Prostate gland (tissue), 2 donors: Measurements from ENCODE around the gene TMCO4. TPM values are rescaled to one million over a fixed set of nuclear protein-coding genes. Genes with fewer than 3 reads are reported as not detected.

Source experiments
- DNase-seq: peaks from one replicate; pipeline ENCODE4 v3.0.0-alpha.2; 2019; ENCODE audit warnings: low spot score
- H3K27ac ChIP-seq, 2 donors: fragments of 200-600 bp; sonication (generic); 2 replicates each; pipeline ENCODE4 v1.5.1; 2017 to 2019
- H3K27me3 ChIP-seq: fragments of 200-600 bp; sonication (generic); replicated peaks from 2 replicates; pipeline ENCODE4 v1.5.1; 2019; ENCODE audit not compliant: insufficient read depth
- H3K36me3 ChIP-seq, 2 donors: fragments of 200-600 bp; sonication (generic); 1 replicate in 1 of 2; 2 replicates in 1 of 2; pipeline versions ENCODE4 v1.5.1 to v1.8.1; 2017 to 2019
- H3K4me1 ChIP-seq: fragments of 200-600 bp; sonication (generic); replicated peaks from 2 replicates; pipeline ENCODE4 v1.5.1; 2019
- H3K4me3 ChIP-seq, 2 donors: fragments of 200-600 bp; sonication (generic); 2 replicates each; pipeline ENCODE4 v1.5.1; 2017 to 2019
- H3K9me3 ChIP-seq: fragments of 200-600 bp; sonication (generic); 2 replicates; pipeline ENCODE4 v1.5.1; 2017
- CTCF ChIP-seq, 4 experiments: fragments of 200-600 bp in 2 of 4; fragments of 450-650 bp in 2 of 4; sonication (generic) in 2 of 4; IDR thresholded peaks; 1 replicate in 3 of 4; 2 replicates in 1 of 4; pipeline ENCODE4 v1.5.1; 2016 to 2019; ENCODE audit warnings: antibody characterized with exemption in 4 of 4, mild to moderate bottlenecking in 2 of 4, moderate library complexity in 2 of 4
- POLR2A ChIP-seq: fragments of 450-650 bp; IDR thresholded peaks from one replicate; pipeline ENCODE4 v1.6.1; 2016; ENCODE audit warnings: antibody characterized with exemption, mild to moderate bottlenecking
- POLR2AphosphoS5 ChIP-seq: sonication (generic); formaldehyde crosslinking; IDR thresholded peaks from one replicate; pipeline ENCODE4 v1.6.1; 2017; ENCODE audit warnings: antibody characterized with exemption
- WGBS: methylation state at CpG from one replicate; pipeline ENCODE4 v1.1.5; 2018; 5-methylcytosine and 5-hydroxymethylcytosine counted together
- intact Hi-C: fragments of 100-400 bp; cut with DNase I; formaldehyde crosslinking; loops from one replicate; pipeline ENCODE4 v1.14.2; 2022
- total RNA-seq, 2 donors: library from RNA; depleted of rRNA; stranded (reverse); fragments of >200 nt; gene quantifications; one replicate each; pipeline ENCODE4 v1.1.0, GENCODE V29; 2016

Gene TMCO4
- total RNA-seq, 2 donors from 2014 or later: 60.5 to 89.9 TPM

- no peaks in the 10 kb centered on the region for H3K27me3 ChIP-seq
- DNase-seq: no peak
- 40% methylated on average over 10 of the region's 10 CpGs for WGBS
- H3K4me1 ChIP-seq: no peaks in the 10 kb centered on the region
- intact Hi-C loops: loop anchor here (10.0 kb wide), 2 partner anchors 149 to 449 kb away; partner anchors contain the start of genes OTUD3, PLA2G2C and UBXN10
- TF ChIP-seq POLR2AphosphoS5: peak; percentile 54
- no peak for TF ChIP-seq POLR2A
- no peaks in the 10 kb centered on the region for H3K9me3 ChIP-seq
- no peaks in the 10 kb centered on the region for H3K36me3 ChIP-seq
- H3K4me3 ChIP-seq: no peak overlapping the region
- H3K27ac ChIP-seq: peak overlapping the region; percentile 31 to 34
Observed at GRCh38 chr1:19735440-19736127, 64.1 kb downstream of the TMCO4 start.

GRCh38 chr1:19734472-19734999 lies 65.2 kb downstream of the TMCO4 start:
- H3K9me3 ChIP-seq: no peaks in the 10 kb centered on the region
- no peaks in the 10 kb centered on the region for H3K27me3 ChIP-seq
- H3K36me3 ChIP-seq: no peaks in the 10 kb centered on the region
- no peaks in the 10 kb centered on the region for H3K4me1 ChIP-seq
- TF ChIP-seq POLR2AphosphoS5 (no peak), POLR2A (no peak), CTCF (IDR thresholded peaks at IDR 0.05) (no peak)
- DNase-seq: no peak
- intact Hi-C loops: loop anchor here (10.0 kb wide), 2 partner anchors 150 to 450 kb away; partner anchors contain the start of genes OTUD3, PLA2G2C and UBXN10
- 51% methylated on average over 8 of the region's 8 CpGs for WGBS
- peak overlapping the region in 1 of 2 donors; percentile 31 for H3K27ac ChIP-seq
- no peak overlapping the region for H3K4me3 ChIP-seq

- Histone ChIP-seq H3K4me1 (no peaks in the 10 kb centered on the region), H3K4me3 (no peak overlapping the region), H3K27ac (no peak overlapping the region), H3K27me3 (no peaks in the 10 kb centered on the region), H3K9me3 (no peaks in the 10 kb centered on the region), H3K36me3 (no peaks in the 10 kb centered on the region)
- no peak for DNase-seq
- intact Hi-C loops: loop anchor here (10.0 kb wide), 2 partner anchors 151 to 451 kb away; partner anchors contain the start of genes OTUD3, PLA2G2C and UBXN10
- WGBS: 87% methylated on average over 8 of the region's 8 CpGs
- TF ChIP-seq POLR2AphosphoS5 (no peak), POLR2A (no peak), CTCF (IDR thresholded peaks at IDR 0.05) (no peak)
Observed at GRCh38 chr1:19734056-19734455, 65.7 kb downstream of the TMCO4 start.

- Histone ChIP-seq H3K27me3 (no peaks in the 10 kb centered on the region), H3K9me3 (no peaks in the 10 kb centered on the region), H3K4me1 (no peaks in the 10 kb centered on the region), H3K27ac (no peak overlapping the region), H3K4me3 (no peak overlapping the region), H3K36me3 (no peaks in the 10 kb centered on the region)
- DNase-seq: no peak
- WGBS: 92% methylated on average over 5 of the region's 5 CpGs
- intact Hi-C loops: loop anchor here (10.0 kb wide), 2 partner anchors 151 to 451 kb away; partner anchors contain the start of genes OTUD3, PLA2G2C and UBXN10
- no peak for TF ChIP-seq POLR2AphosphoS5
- TF ChIP-seq POLR2A: no peak
- TF ChIP-seq CTCF (IDR thresholded peaks at IDR 0.05): no peak
Observed at GRCh38 chr1:19733615-19734014, 66.1 kb downstream of the TMCO4 start.

GRCh38 chr1:19731311-19731821 lies 68.3 kb downstream of the TMCO4 start:
- H3K4me1 ChIP-seq: no peaks in the 10 kb centered on the region
- WGBS: 100% methylated on average over 8 of the region's 8 CpGs
- H3K4me3 ChIP-seq: no peak overlapping the region
- no peak for TF ChIP-seq CTCF (IDR thresholded peaks at IDR 0.05)
- peaks cover 0 to 3% of the 10 kb centered on the region in 2 donors for H3K36me3 ChIP-seq
- no peaks in the 10 kb centered on the region for H3K9me3 ChIP-seq
- DNase-seq: no peak
- intact Hi-C loops: loop anchor here (10.0 kb wide), 2 partner anchors 153 to 453 kb away; partner anchors contain the start of genes OTUD3, PLA2G2C and UBXN10
- H3K27ac ChIP-seq: no peak overlapping the region
- H3K27me3 ChIP-seq: no peaks in the 10 kb centered on the region
